NAMALWA (cell line): Measurements from ENCODE around the gene CFHR4.
"Not testable (repeated sequence)": the region's sequence is repeated elsewhere in the genome, so short reads cannot be mapped to it uniquely, and the experiment has no call there.

Experiments
- DNase-seq: peaks from one replicate; pipeline ENCODE4 v3.0.0-alpha.2; 2015; ENCODE audit warnings: low spot score

CFHR4 gene

GRCh38 chr1:196887515-196888239, at the start of gene CFHR4:
TSS of gene CFHR4 (plus strand) at chr1:196888052. CDS start at chr1:196888151, 99 bp downstream.
- DNase-seq: no peak

- DNase-seq: not testable (repeated sequence)
Measured at GRCh38 chr1:196849613-196850492, 38.0 kb upstream of the CFHR4 start.

- no peak for DNase-seq
Measured at GRCh38 chr1:196856053-196856452, 31.8 kb upstream of the CFHR4 start.

- DNase-seq: no peak
Measured at GRCh38 chr1:196857188-196857587, 30.7 kb upstream of the CFHR4 start.

DNA sequence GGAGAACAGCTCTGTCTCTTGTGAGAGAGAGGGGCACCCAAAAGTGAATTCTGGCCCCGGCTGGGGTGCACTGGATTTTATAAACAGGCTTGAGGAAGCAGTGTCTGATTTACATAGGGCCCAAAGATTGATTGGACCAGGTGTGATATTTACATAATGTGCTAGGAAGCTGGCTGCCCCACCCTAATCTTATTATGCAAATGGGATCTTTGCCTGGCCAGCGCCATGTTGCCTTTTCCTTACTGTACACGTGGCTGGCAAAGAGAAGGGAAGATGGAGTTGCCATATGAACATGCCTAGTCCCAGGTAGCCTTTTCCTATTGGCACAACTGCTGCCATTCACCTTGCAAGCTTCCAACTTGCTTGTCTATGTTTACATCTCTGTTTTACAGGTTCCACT, 29.0 kb upstream of the CFHR4 start:
- DNase-seq: peak; percentile 7

- DNase-seq: no peak
Measured at GRCh38 chr1:196860323-196860884, 27.4 kb upstream of the CFHR4 start.

GRCh38 chr1:196861429-196861828, 26.4 kb upstream of the CFHR4 start:
- no peak for DNase-seq

DNA sequence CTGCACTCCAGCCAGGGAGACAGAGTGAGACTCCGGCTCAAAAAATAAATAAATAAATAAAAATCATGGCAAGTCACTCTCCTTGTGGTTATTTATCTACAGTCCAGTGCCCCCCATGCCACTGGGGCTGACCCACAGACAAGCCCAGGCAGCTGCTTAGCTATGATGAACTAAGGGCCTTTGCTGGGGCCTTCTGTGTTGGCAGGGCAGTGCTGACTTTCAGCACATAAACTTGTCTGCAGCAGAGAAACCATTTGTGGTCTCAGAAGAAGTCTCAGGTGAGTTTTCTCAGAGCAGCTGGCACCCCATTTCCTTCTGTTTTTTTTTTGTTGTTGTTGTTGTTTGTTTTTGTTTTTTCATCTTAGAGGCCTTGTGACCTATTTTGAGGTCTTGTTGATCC, 20.9 kb upstream of the CFHR4 start:
- DNase-seq: no peak

DNA sequence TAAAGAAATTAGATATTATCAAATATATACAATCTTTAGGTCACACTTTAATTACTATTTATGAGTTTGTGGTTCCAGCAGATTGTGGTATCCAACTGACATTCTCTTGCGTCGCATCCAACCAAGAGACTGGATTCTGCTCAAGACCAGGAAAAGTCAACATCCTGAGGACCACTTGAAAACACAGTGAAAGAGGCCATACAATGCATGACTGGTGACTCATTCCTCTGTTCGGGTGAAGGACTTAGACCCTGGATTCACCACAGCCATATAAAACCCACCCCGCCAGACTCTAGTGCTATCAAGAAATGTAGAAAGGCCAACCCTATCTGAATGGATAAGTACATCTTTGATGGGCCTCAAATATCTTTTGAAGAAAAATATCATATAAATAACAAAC, 14.5 kb upstream of the CFHR4 start:
- no peak for DNase-seq

DNA sequence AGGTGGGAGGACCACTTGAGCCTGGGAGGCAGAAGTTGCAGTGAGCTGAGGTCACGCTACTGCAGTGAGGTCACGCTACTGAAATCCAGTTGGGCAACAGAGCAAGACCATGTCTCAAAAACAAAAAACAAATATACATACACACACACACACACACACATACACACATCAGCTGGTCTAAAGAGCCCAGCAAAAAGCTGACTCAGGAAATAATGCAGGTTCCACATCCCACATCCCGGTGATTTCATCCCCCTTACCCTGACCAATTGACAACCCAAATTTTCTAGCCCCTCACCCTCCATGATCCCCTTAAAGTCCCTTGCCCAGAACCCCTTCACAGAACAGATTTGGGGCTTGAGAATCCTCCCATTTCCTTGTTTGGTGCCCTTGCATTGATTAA, 11.9 kb upstream of the CFHR4 start:
- DNase-seq: no peak

GRCh38 chr1:196877964-196878363, 9.9 kb upstream of the CFHR4 start:
- no peak for DNase-seq

- DNase-seq: not testable (repeated sequence)
Measured at GRCh38 chr1:196886560-196886959, 1.3 kb upstream of the CFHR4 start.

- no peak for DNase-seq
Measured at GRCh38 chr1:196890668-196891067, 2.8 kb downstream of the CFHR4 start.

DNA sequence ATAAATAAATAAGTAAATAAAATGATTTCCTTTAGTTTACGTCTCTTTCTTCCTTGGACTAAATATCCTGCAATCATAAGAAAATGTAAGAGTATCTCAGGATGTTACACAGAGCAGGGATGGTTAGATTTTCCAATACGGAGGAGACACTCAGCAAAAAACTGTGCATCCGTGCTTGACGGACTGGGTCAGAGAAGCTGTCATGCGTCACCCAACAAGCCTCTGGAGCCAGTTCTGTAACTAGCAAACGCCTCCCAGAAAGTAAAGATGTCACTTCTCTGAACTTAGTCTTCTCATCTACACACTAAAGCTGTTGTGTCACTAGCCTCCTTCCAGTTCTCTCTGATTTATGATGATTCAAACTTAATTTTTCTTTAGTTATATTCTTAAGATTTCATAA, 3.4 kb downstream of the CFHR4 start:
- DNase-seq: no peak

- no peak for DNase-seq
Measured at GRCh38 chr1:196896355-196896754, 8.5 kb downstream of the CFHR4 start.

DNA sequence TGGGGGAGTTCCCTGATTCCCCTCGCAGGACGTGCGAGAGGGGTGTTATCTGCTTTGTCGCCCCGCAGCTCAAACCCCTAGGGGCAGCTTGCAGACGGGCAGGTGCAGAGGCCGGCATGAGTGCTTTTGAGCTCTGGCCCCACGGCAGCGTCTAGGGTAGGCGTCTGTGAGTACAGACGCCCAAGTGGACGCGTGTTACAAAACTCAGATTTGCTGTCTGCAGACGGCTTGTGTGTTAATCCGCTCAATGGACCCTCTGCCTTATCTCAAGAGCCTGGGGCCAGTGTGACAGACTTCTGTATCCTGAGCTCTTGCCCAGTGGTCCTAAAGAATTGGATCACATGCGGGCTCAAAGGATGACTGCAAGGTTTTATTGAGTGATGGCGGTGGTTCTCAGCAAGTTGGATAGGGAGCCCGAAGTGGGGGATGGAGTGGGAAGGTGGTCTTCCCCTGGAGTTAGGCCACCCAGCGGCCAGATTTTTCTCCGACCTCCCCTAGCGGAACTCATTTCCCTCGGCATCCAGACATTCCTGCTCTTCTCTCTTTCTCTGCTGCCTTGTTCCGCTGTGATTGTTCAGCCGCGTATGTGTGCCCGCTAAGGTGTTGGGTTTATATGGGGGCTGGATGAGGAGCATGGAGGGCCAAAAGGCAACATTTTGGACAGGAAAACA, 9.4 kb downstream of the CFHR4 start:
- DNase-seq: no peak

DNA sequence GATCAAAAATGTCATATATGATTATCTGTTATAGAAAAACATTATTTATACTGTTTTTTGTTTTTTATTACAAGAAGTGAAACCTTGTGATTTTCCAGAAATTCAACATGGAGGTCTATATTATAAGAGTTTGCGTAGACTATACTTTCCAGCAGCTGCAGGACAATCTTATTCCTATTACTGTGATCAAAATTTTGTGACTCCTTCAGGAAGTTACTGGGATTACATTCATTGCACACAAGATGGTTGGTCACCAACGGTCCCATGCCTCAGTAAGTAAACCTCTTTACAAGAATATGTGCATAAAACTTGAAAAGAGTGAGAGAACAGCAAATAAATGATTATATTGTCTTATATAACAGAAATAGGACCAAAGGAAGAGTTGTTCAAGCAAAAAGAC, 14.5 kb downstream of the CFHR4 start:
- DNase-seq: peak; percentile 17

DNA sequence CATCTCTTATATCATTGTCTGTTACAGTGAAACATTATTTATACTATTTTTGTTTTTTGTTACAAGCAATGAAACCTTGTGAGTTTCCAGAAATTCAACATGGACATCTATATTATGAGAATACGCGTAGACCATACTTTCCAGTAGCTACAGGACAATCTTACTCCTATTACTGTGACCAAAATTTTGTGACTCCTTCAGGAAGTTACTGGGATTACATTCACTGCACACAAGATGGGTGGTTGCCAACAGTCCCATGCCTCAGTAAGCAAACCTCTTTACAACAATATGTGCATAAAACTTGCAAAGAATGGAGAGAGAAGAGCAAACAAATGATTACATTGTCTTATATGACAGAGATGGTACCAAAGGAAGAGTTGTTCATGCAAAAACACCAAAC, 22.4 kb downstream of the CFHR4 start:
- DNase-seq: peak; percentile 34

DNA sequence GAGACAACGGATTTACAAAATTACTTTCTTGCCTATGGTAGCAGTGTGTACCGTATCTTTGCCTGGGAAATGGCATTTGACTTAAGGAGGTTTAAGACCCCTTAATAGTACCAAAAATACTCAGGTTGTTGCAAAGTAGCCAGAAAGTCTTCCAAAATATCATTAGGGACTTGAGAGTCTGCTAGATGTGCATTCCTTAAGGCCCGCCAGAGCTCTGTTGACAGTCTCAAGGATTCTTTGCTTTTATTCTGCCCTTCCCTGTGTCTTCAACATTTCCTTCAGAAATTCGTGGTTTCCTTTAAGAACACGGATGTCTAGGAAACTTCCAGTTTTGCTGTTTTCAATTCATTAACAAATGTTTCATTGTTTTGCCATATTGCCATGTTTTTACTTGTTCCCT, 24.4 kb downstream of the CFHR4 start:
- DNase-seq: not testable (repeated sequence)

GRCh38 chr1:196926839-196927238, 39.0 kb downstream of the CFHR4 start:
- DNase-seq: not testable (repeated sequence)

DNA sequence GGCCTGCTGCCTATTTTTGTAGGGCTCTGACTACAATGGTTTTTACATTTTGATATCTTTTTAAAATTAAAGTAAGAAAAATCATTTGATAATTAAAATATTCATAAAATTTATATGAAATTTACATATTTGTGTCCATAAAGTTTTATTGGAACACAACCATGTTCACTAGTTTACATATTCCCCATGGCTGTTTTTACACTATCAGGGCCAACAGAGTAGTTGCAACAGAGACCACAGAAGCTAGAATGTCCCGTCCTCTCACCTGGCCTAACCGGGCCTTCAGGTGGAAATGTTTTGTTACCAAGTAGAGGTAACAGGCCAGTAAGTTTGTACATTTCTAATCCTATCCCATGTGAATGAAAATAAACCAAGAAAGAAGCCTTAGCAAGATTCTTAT, 45.0 kb downstream of the CFHR4 start:
- DNase-seq: not testable (repeated sequence)

GRCh38 chr1:196933531-196934189, 45.8 kb downstream of the CFHR4 start:
- no peak for DNase-seq
